Hepatocyte (in vitro differentiated cells): ENCODE data around the gene PRR5. TPM values are rescaled to one million over a fixed set of nuclear protein-coding genes. Genes with fewer than 3 reads are reported as not detected.

Source experiments
- DNase-seq: peaks from one replicate; pipeline ENCODE4 v3.0.0-alpha.2; 2016; ENCODE audit warnings: low spot score
- H2AFZ ChIP-seq: fragments of 200-600 bp; sonication (generic); 2 replicates; pipeline ENCODE4 v1.6.0; 2016; ENCODE audit warnings: antibody characterized with exemption, mild to moderate bottlenecking
- H3K27ac ChIP-seq: fragments of 200-600 bp; sonication (generic); 2 replicates; pipeline ENCODE4 v1.5.1; 2016; ENCODE audit warnings: mild to moderate bottlenecking
- H3K27me3 ChIP-seq: fragments of 200-600 bp; sonication (generic); 2 replicates; pipeline ENCODE4 v1.6.1; 2016
- H3K36me3 ChIP-seq: fragments of 200-600 bp; sonication (generic); replicated peaks from 2 replicates; pipeline ENCODE4 v1.5.1; 2016; ENCODE audit warnings: low read depth; ENCODE audit not compliant: insufficient read depth
- H3K4me1 ChIP-seq: fragments of 200-600 bp; sonication (generic); 2 replicates; pipeline ENCODE4 v1.5.1; 2016; ENCODE audit warnings: mild to moderate bottlenecking, moderate library complexity; ENCODE audit not compliant: insufficient read depth
- H3K4me2 ChIP-seq: fragments of 200-600 bp; sonication (generic); 2 replicates; pipeline ENCODE4 v1.6.0; 2016
- H3K4me3 ChIP-seq: fragments of 200-600 bp; sonication (generic); 2 replicates; pipeline ENCODE4 v1.5.1; 2016; ENCODE audit warnings: mild to moderate bottlenecking
- H3K79me2 ChIP-seq: fragments of 200-600 bp; sonication (generic); 2 replicates; pipeline ENCODE4 v1.6.0; 2017; ENCODE audit warnings: mild to moderate bottlenecking
- H3K9me2 ChIP-seq: fragments of 200-600 bp; sonication (generic); replicated peaks from 2 replicates; pipeline ENCODE4 v1.6.0; 2017; ENCODE audit warnings: mild to moderate bottlenecking; ENCODE audit not compliant: insufficient read depth
- H3K9me3 ChIP-seq: fragments of 200-600 bp; sonication (generic); 2 replicates; pipeline ENCODE4 v1.5.1; 2016; ENCODE audit warnings: low read depth, mild to moderate bottlenecking
- H4K20me1 ChIP-seq: fragments of 200-600 bp; sonication (generic); 2 replicates; pipeline ENCODE4 v1.6.0; 2016; ENCODE audit warnings: mild to moderate bottlenecking; ENCODE audit not compliant: insufficient read depth, poor library complexity, severe bottlenecking
- EZH2 ChIP-seq: fragments of 200-600 bp; sonication (generic); IDR thresholded peaks from 2 replicates; pipeline ENCODE4 v1.6.1; 2016; ENCODE audit warnings: antibody characterized with exemption, mild to moderate bottlenecking, borderline replicate concordance
- EZH2phosphoT487 ChIP-seq: fragments of 200-600 bp; sonication (generic); IDR thresholded peaks from one replicate; pipeline ENCODE4 v1.6.1; 2018; ENCODE audit warnings: antibody characterized with exemption, mild to moderate bottlenecking, low read depth, moderate library complexity; ENCODE audit not compliant: unreplicated experiment, severe bottlenecking
- WGBS: methylation state at CpG from one replicate; pipeline ENCODE4 v1.1.6; 2016; ENCODE audit warnings: low lambda C conversion rate; ENCODE audit errors: missing lambda C conversion rate; 5-methylcytosine and 5-hydroxymethylcytosine counted together
- polyA plus RNA-seq: library from polyadenylated mRNA; unstranded; fragments of >200 nt; fragmentation: Nextera tagmentation; extraction: Ambion mirVana; gene quantifications from 2 replicates; pipeline ENCODE4 v1.2.1, GENCODE V29; 2016
- total RNA-seq: library from RNA; depleted of rRNA; stranded (reverse); fragments of >200 nt; gene quantifications from 2 replicates; pipeline ENCODE4 v1.2.3, GENCODE V29; 2014
- TF ChIP-seq, protein P1 (sequence below): fragments of 200-600 bp; sonication (generic); IDR thresholded peaks from 2 replicates; pipeline ENCODE4 v1.5.1; 2016; ENCODE audit warnings: antibody characterized with exemption, mild to moderate bottlenecking; ENCODE audit not compliant: poor library complexity

The PRR5 gene
- total and polyA plus RNA-seq, 2 experiments from 2014 or later = 44.2 to 84.9 TPM

DNA sequence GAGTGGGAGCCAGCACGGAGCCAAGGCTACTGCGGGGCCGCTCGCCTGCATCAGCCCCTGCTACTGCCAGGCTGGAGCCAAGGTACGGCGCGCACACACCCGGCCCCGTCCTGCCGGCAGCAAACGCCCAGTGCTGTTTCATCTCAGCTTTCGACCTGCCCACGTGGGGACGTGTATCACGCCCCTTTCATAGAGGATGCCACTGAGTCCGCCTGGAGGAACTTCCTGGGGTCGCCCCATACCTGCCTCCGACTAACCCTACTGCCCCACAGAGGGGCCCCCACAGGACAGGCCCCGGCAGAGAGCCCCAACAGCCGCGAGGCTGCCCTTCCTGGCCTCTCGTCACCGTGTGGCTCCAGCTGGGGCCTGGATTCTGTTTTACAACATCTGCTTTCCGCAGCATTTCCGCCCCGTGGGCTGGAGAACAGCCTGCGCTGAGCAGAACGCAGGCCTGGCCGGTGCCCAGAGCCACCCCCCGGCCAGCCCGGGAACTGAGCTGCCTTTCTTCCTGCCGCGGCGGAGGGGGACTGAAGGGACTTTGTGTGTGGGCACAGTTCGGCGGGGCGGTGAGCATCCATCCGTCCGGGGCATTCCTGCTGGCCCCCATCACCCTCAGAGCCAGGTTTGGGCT lies 27.5 kb downstream of the PRR5 start:
- Histone ChIP-seq H3K9me3 (no peaks in the 10 kb centered on the region), H3K4me2 (peak overlapping the region; percentile 45), H4K20me1 (peaks cover 4% of the 10 kb centered on the region), H3K4me3 (no peak overlapping the region), H3K4me1 (peaks cover 29% of the 10 kb centered on the region), H3K9me2 (no peaks in the 10 kb centered on the region), H3K79me2 (no peaks in the 10 kb centered on the region), H3K27me3 (no peaks in the 10 kb centered on the region), H3K27ac (peak overlapping the region; percentile 74), H2AFZ (no peak overlapping the region), H3K36me3 (no peaks in the 10 kb centered on the region)
- DNase-seq = peak; percentile 68
- TF ChIP-seq EZH2phosphoT487 = no peak
- TF ChIP-seq EZH2 = no peak
- TF ChIP-seq, protein P1, sequence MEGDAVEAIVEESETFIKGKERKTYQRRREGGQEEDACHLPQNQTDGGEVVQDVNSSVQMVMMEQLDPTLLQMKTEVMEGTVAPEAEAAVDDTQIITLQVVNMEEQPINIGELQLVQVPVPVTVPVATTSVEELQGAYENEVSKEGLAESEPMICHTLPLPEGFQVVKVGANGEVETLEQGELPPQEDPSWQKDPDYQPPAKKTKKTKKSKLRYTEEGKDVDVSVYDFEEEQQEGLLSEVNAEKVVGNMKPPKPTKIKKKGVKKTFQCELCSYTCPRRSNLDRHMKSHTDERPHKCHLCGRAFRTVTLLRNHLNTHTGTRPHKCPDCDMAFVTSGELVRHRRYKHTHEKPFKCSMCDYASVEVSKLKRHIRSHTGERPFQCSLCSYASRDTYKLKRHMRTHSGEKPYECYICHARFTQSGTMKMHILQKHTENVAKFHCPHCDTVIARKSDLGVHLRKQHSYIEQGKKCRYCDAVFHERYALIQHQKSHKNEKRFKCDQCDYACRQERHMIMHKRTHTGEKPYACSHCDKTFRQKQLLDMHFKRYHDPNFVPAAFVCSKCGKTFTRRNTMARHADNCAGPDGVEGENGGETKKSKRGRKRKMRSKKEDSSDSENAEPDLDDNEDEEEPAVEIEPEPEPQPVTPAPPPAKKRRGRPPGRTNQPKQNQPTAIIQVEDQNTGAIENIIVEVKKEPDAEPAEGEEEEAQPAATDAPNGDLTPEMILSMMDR = peak; percentile 30
- WGBS = 61% methylated on average over 31 of the region's 39 CpGs

DNA sequence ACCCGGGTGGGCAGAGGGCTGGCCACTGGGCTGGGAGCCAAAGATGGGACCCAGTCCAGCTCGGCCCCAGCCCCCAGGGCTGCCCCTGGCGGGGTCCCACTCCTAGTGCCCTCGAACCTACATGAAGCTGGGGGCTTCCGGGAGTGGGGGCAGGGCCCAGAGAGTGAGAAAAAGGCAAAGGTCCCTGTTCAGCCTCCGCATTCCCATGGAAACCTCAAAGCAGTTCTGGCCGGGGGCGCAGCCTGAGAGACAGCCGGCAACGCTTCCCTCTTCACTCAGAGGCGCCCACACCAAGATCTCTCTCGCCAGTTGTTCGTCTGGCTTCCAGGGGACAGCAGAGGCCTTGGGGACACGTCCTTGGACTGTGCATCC lies 28.0 kb downstream of the PRR5 start:
- H3K36me3 ChIP-seq = no peaks in the 10 kb centered on the region
- no peak for DNase-seq
- WGBS = 83% methylated on average over 14 of the region's 14 CpGs
- H3K4me3 ChIP-seq = no peak overlapping the region
- H3K27me3 ChIP-seq = no peaks in the 10 kb centered on the region
- H3K79me2 ChIP-seq = no peaks in the 10 kb centered on the region
- peaks cover 4% of the 10 kb centered on the region for H4K20me1 ChIP-seq
- no peaks in the 10 kb centered on the region for H3K9me2 ChIP-seq
- H3K4me1 ChIP-seq = peaks cover 26% of the 10 kb centered on the region
- H3K9me3 ChIP-seq = no peaks in the 10 kb centered on the region
- no peak overlapping the region for H2AFZ ChIP-seq
- peak overlapping the region; percentile 45 for H3K4me2 ChIP-seq
- no peak for TF ChIP-seq EZH2
- TF ChIP-seq, protein P1 = no peak
- TF ChIP-seq EZH2phosphoT487 = no peak
- peak overlapping the region; percentile 74 for H3K27ac ChIP-seq

DNA sequence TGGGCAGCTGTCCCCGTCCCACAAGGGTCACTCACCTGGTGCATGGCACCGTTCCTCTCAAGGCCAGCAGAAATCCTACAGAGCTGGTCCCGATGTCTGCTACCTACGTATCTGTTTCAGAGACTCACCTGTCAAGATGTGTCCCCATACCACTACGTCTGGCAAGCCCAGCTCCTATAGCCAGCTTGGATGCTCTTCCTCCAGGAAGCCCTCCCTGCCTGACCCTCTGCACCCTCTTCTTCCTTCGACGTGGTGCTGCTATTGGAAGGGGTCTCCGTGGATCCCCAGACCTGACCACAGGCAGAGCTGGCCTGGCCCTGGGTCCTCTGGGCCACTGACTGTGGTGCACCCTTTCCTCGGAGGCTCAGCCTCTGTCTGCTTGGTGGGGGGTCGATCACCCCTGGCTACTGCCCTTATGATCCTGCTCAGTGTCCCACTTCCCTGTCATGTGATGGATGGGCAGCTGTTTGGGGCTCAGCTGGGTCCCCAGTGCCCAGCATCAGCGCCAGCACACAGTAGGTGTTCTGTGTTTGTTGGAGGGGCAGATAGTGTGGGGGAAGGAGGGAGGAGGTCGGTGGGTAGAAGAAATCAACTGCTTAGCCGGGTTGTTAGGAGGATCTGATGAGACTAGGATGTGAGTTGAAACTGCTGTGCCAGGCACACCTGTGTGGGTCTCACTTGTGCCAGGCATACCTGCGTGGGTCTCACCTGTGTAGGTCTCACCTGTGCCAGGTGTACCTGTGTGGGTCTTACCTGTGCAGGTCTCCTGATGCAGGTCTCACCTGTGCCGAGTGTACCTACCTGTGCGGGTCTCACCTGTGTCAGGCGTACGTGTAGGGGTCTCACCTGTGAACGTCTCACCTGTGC lies 28.7 kb downstream of the PRR5 start:
- no peaks in the 10 kb centered on the region for H3K9me2 ChIP-seq
- no peak for DNase-seq
- no peaks in the 10 kb centered on the region for H3K9me3 ChIP-seq
- no peaks in the 10 kb centered on the region for H3K27me3 ChIP-seq
- 96% methylated on average over 19 of the region's 19 CpGs for WGBS
- peaks cover 4% of the 10 kb centered on the region for H4K20me1 ChIP-seq
- no peaks in the 10 kb centered on the region for H3K79me2 ChIP-seq
- H3K27ac ChIP-seq = no peak overlapping the region
- H3K4me2 ChIP-seq = no peak overlapping the region
- TF ChIP-seq EZH2 (no peak), EZH2phosphoT487 (no peak)
- TF ChIP-seq, protein P1 = no peak
- peaks cover 21% of the 10 kb centered on the region for H3K4me1 ChIP-seq
- H3K36me3 ChIP-seq = no peaks in the 10 kb centered on the region
- H2AFZ ChIP-seq = no peak overlapping the region
- H3K4me3 ChIP-seq = no peak overlapping the region
